PC-9 (cell line): ENCODE measurements around the gene DPP9. TPM values are rescaled to one million over a fixed set of nuclear protein-coding genes. Genes with fewer than 3 reads are reported as not detected.

Experiments
- BruUV-seq: library from RNA; stranded (reverse); fragments of 400-500 nt; replicated peaks from 2 replicates; lab custom pipeline; 2021; lab: Mats Ljungman, UMichigan
- CTCF ChIA-PET: fragments of 300-600 bp; sonication (Branson Sonifier 250); formaldehyde crosslinking; loops from one replicate; lab custom pipeline; 2022; ENCODE audit warnings: antibody characterized with exemption; lab: Charles Lee
- POLR2A ChIA-PET: fragments of 300-600 bp; sonication (Branson Sonifier 250); formaldehyde crosslinking; loops from one replicate; lab custom pipeline; 2022; ENCODE audit warnings: antibody characterized with exemption; ENCODE audit not compliant: unreplicated experiment; lab: Charles Lee
- DNase-seq, 2 experiments: peaks; one replicate each; pipeline versions ENCODE4 v3.0.0 to v3.0.0-alpha.2; 2015 to 2022; ENCODE audit warnings: mixed read lengths in 1 of 2
- H2AFZ ChIP-seq: fragments of 200-600 bp; sonication (generic); 2 replicates; pipeline ENCODE4 v1.8.1; 2017; ENCODE audit warnings: antibody characterized with exemption
- H3F3A ChIP-seq: fragments of 200-600 bp; sonication (generic); 2 replicates; pipeline ENCODE4 v1.8.1; 2017; ENCODE audit warnings: antibody characterized with exemption, mild to moderate bottlenecking, low read depth; ENCODE audit not compliant: insufficient read depth
- H3K27ac ChIP-seq: fragments of 200-600 bp; sonication (generic); 2 replicates; pipeline ENCODE4 v1.6.1; 2016; ENCODE audit warnings: mixed run types
- H3K27me3 ChIP-seq: fragments of 200-600 bp; sonication (generic); 2 replicates; pipeline ENCODE4 v1.6.1; 2016; ENCODE audit warnings: low read depth, mixed run types; ENCODE audit not compliant: insufficient read depth
- H3K36me3 ChIP-seq: fragments of 200-600 bp; sonication (generic); 2 replicates; pipeline ENCODE4 v1.6.1; 2016; ENCODE audit warnings: low read depth, mixed run types
- H3K4me1 ChIP-seq: fragments of 200-600 bp; sonication (generic); replicated peaks from 2 replicates; pipeline ENCODE4 v1.6.1; 2016; ENCODE audit warnings: mixed run types; ENCODE audit not compliant: insufficient read depth
- H3K4me2 ChIP-seq: fragments of 200-600 bp; sonication (generic); 2 replicates; pipeline ENCODE4 v1.6.1; 2017; ENCODE audit warnings: mixed run types
- H3K4me3 ChIP-seq: fragments of 200-600 bp; sonication (generic); 2 replicates; pipeline ENCODE4 v1.6.1; 2016; ENCODE audit warnings: mixed run types
- H3K79me2 ChIP-seq: fragments of 200-600 bp; sonication (generic); 2 replicates; pipeline ENCODE4 v1.6.1; 2017; ENCODE audit warnings: low read depth, mixed run types
- H3K9me2 ChIP-seq: fragments of 200-600 bp; sonication (generic); 2 replicates; pipeline ENCODE4 v1.8.1; 2017; ENCODE audit warnings: mild to moderate bottlenecking; ENCODE audit not compliant: insufficient read depth
- H3K9me3 ChIP-seq: fragments of 200-600 bp; sonication (generic); 2 replicates; pipeline ENCODE4 v1.8.1; 2016; ENCODE audit warnings: low read depth; ENCODE audit not compliant: insufficient read depth
- H4K20me1 ChIP-seq: fragments of 200-600 bp; sonication (generic); 2 replicates; pipeline ENCODE4 v1.8.1; 2017; ENCODE audit not compliant: insufficient read depth
- CTCF ChIP-seq: fragments of 200-600 bp; sonication (generic); conservative IDR thresholded peaks from 2 replicates; pipeline ENCODE4 v1.6.1; 2017; ENCODE audit warnings: mixed run types, antibody characterized with exemption, mild to moderate bottlenecking, moderate library complexity
- EZH2 ChIP-seq: fragments of 200-600 bp; sonication (generic); IDR thresholded peaks from 2 replicates; pipeline ENCODE4 v1.8.0; 2017; ENCODE audit warnings: antibody characterized with exemption, low read depth
- intact Hi-C: fragments of 100-400 bp; cut with micrococcal nuclease; formaldehyde crosslinking; loops from one replicate; pipeline ENCODE4 v1.10.0; 2022; ENCODE audit not compliant: unreplicated experiment
- total RNA-seq: library from RNA; stranded (reverse); gene quantifications from 2 replicates; pipeline ENCODE4 v1.2.3, GENCODE V29; 2021

The DPP9 gene
- total RNA-seq, 1 experiment from 2014 or later, result 85.3 TPM

- H3K27ac ChIP-seq, result no peak overlapping the region
- no peaks in the 10 kb centered on the region for H4K20me1 ChIP-seq
- TF ChIP-seq EZH2 (no peak), CTCF (no peak)
- ChIA-PET CTCF (interaction anchor here (0.5 to 0.8 kb wide), 5 partner anchors 8 to 385 kb away, joined by 3 to 5 read pairs (median 4); no protein-coding TSS in a partner anchor), POLR2A (no interaction called here)
- no peak overlapping the region for H3K4me3 ChIP-seq
- no peaks in the 10 kb centered on the region for H3K79me2 ChIP-seq
- H2AFZ ChIP-seq, result no peak overlapping the region
- H3K9me2 ChIP-seq, result no peaks in the 10 kb centered on the region
- H3K9me3 ChIP-seq, result no peaks in the 10 kb centered on the region
- no TSS peak for BruUV-seq
- H3F3A ChIP-seq, result no peaks in the 10 kb centered on the region
- H3K4me2 ChIP-seq, result peak overlapping the region; percentile 61; the same call in 1 of the 2 replicates
- intact Hi-C loops, result loop anchor here (5.0 kb wide), 3 partner anchors 114 to 179 kb away; partner anchors contain the start of gene UBXN6
- no peaks in the 10 kb centered on the region; the same call in 1 of the 2 replicates for H3K4me1 ChIP-seq
- no peak for DNase-seq
- no peaks in the 10 kb centered on the region for H3K27me3 ChIP-seq
- no peaks in the 10 kb centered on the region for H3K36me3 ChIP-seq
Measured at GRCh38 chr19:4636761-4637160, 86.9 kb downstream of the DPP9 start.

GRCh38 chr19:4636151-4636717, 87.4 kb downstream of the DPP9 start:
- H3K4me2 ChIP-seq, result peak overlapping the region; percentile 61
- no peaks in the 10 kb centered on the region for H3K27me3 ChIP-seq
- TF ChIP-seq CTCF (peak; percentile 61), EZH2 (no peak)
- intact Hi-C loops, result loop anchor here (5.0 kb wide), 3 partner anchors 114 to 179 kb away; partner anchors contain the start of gene UBXN6
- no TSS peak for BruUV-seq
- no peaks in the 10 kb centered on the region for H3K79me2 ChIP-seq
- no peaks in the 10 kb centered on the region for H4K20me1 ChIP-seq
- H3K9me3 ChIP-seq, result no peaks in the 10 kb centered on the region
- no peaks in the 10 kb centered on the region for H3K9me2 ChIP-seq
- H3K36me3 ChIP-seq, result no peaks in the 10 kb centered on the region
- H3K27ac ChIP-seq, result no peak overlapping the region
- H2AFZ ChIP-seq, result no peak overlapping the region
- H3F3A ChIP-seq, result no peaks in the 10 kb centered on the region
- CTCF ChIA-PET, result interaction anchor here (0.5 to 0.7 kb wide), 5 partner anchors 8 to 126 kb away, joined by 3 to 15 read pairs (median 4); no protein-coding TSS in a partner anchor
- no peaks in the 10 kb centered on the region; the same call in 1 of the 2 replicates for H3K4me1 ChIP-seq
- no peak overlapping the region; the same call in 1 of the 2 replicates for H3K4me3 ChIP-seq
- peak in 1 of 2 experiments; percentile 54 for DNase-seq
- POLR2A ChIA-PET, result no interaction called here

- DNase-seq, result no peak
- ChIA-PET CTCF (interaction anchor here (0.6 to 0.7 kb wide), 2 partner anchors 57 to 63 kb away, joined by 4 to 15 read pairs; no protein-coding TSS in a partner anchor), POLR2A (no interaction called here)
- H3K4me2 ChIP-seq, result peak overlapping the region; percentile 61; the same call in 1 of the 2 replicates
- intact Hi-C loops, result loop anchor here (5.0 kb wide), 3 partner anchors 113 to 178 kb away; partner anchors contain the start of gene UBXN6
- BruUV-seq, result no TSS peak
- no peaks in the 10 kb centered on the region for H3K9me2 ChIP-seq
- no peaks in the 10 kb centered on the region for H3K79me2 ChIP-seq
- no peaks in the 10 kb centered on the region for H3K36me3 ChIP-seq
- no peak overlapping the region for H2AFZ ChIP-seq
- no peak overlapping the region for H3K27ac ChIP-seq
- H3F3A ChIP-seq, result no peaks in the 10 kb centered on the region
- no peaks in the 10 kb centered on the region; the same call in 1 of the 2 replicates for H3K4me1 ChIP-seq
- TF ChIP-seq CTCF (no peak), EZH2 (no peak)
- no peaks in the 10 kb centered on the region for H3K9me3 ChIP-seq
- H4K20me1 ChIP-seq, result no peaks in the 10 kb centered on the region
- H3K27me3 ChIP-seq, result no peaks in the 10 kb centered on the region
- no peak overlapping the region; the same call in 1 of the 2 replicates for H3K4me3 ChIP-seq
Measured at GRCh38 chr19:4635754-4636116, 87.9 kb downstream of the DPP9 start.
